Measurements from ENCODE around the gene AGBL3.
"Not testable (repeated sequence)": the region's sequence is repeated elsewhere in the genome, so short reads cannot be mapped to it uniquely, and the experiment has no call there.

The AGBL3 gene

GRCh38 chr7:135168001-135168400 is 181.7 kb downstream of the AGBL3 start:
- no peak for DNase-seq (ENCODE audit: low read depth in 2 of 2)

DNA sequence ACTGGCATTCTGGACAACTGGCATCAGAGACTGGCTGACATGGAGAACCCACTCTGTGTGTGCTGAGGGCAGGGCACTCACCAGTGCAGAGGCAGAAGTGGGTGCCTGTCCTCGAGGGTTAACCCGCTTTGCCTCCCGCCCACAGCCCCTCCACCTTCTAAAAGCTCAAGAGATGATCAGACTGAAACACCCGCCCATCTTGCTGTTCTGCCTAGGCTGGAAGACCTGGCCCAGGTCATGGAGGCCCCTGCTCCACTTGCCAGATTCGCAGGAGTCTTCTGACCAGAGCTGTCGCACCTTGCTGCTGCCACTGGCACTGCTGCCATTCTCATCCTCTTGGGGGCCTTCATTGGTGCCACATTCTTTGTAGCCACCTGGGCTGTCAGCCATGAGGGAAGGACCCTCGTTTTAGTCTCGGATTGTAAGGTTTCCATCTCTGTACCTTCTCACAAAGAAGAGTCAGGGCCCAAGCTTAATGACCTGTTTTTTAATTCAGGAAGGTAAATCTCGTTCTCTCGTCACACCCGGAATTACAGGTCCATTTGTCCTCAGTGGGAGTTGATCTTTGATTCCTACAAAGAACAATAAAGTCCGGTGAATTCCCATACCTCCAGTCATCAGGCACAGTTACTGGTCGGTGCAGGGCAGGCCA is 182.3 kb downstream of the AGBL3 start:
- no peak for DNase-seq (ENCODE audit: low read depth in 2 of 2)

DNA sequence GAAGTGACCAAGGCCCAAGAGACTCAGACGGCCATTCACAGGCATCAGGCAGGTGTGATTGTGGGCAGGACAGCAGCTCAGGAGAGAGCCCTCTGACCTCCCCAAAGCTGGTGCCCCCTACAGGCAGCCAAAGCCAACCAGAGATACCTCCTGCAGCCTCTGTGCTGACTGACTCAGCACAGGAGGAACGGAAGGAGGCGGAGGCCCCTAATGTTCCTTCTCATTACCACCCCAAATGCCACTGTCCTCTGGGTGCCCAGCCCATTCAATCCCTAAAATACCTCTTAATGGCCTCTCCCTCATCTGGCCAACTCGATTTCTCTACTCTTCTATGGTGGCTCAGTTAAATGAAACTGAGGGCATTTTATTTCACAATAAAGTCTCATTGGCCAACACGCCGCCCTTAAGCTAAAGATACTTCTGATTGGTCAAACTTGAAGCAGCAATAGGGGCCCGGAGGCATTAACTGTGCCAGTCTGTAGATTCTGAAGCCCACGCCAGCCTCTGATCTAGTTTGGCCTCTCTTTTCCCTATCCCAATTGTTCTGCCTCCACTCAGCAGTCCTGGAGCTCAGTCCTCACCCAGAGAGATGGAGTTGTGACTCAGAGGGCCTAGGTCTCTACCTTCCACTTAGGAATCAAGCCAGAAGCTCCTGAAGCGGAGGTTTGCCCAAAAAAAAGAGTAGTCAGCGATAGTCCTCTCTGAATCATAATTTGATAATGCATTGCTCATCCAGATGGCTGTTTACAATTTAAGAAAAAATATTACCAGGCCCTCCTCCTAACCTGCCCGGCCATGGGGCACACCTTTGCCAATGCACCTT is 183.0 kb downstream of the AGBL3 start:
- peak; percentile 63 for DNase-seq (ENCODE audit: low read depth in 2 of 2)

DNA sequence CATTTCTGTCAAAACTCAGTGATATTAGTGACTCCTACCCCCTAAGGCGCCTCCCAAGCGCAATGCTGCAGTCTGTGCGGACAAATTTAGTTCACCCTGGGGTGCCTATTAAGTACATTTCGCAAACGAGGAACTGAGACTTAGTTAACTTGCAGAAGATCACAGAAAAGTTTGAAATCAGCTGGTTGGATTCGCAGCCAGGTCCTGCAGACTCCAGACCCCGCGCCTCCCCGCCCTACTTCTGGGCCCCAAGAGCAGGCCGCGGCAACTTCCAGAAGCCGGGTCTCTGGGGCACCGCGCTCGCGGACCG is 183.6 kb downstream of the AGBL3 start:
- DNase-seq (ENCODE audit: low read depth in 2 of 2), result no peak

DNA sequence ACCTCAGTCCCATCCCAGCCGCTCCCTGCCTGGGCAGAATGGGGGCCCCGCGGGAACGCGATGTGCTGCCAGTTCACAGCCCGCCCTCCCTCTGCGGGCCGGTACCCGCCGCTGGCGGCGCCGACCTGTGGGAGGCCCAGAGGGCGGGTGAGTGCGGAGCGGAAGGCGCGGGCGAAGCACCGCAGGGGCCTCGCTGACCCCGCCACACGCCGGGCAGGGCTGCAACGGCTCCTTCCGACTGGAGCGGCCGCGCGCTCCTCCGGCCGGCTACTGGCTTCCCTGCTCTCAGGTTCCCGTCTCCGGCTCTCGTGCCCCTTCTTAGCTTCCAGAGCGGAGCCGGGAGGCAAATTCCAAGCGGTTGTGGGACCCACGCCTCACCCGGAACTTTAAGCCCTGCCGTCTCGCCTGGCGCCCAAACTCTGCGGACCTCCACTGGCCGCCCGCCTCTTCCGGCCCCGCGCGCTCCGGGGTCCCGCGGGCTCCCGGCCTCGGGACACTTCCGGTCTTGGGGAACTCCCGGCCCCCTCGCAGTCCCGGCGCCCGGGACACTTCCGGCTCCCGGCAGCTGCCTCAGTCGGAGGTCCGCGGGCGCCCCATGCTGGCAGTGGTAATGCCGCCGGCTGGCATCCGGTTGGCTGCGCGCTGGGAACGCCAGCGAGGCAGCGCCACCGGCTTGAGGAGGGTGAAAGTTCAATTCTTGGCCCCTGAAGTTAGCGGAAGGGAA is 184.1 kb downstream of the AGBL3 start, which contains the start of gene CYREN:
Gene CYREN (minus strand): TSS at position 434 of the 724 bp plus-strand sequence. CDS start 1,785 bp downstream, outside the sequence.
- peak; percentile 93 to 94 for DNase-seq (ENCODE audit: low read depth in 2 of 2)

- not testable (repeated sequence) for DNase-seq (ENCODE audit: low read depth in 2 of 2)
Measured at GRCh38 chr7:135170998-135171481, 184.7 kb downstream of the AGBL3 start.

DNA sequence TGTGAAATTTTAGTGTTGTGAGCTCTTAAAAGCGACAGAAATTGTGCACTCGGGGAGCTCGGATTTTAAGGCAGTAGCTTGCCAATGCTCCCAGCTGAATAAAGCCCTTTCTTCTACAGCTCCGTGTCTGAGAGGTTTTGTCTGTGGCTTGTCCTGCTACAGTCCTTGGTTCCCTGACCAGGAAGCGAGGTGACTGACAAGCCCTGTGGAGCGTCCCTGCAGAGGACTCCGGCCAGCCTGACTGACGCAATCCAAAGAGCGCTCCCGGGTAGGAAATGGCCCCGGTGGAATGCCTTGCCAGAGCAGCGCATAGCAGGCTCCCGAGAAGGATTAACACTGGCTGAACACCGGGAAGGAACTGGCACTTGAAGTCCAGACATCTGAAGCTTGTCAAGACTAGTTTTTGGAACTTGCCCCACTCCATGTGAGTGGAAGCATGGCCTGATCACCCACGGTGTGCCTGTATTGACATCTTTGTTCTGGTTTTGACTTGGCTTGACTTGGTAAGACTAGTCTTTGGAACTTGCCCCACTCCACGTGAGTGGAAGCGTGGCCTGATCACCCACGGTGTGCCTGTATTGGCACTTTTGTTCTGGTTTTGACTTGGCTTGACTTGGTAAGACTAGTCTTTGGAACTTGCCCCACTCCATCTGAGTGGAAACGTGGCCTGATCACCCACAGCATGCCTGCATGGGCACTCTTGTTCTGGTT is 185.4 kb downstream of the AGBL3 start:
- not testable (repeated sequence) for DNase-seq (ENCODE audit: low read depth in 2 of 2)

DNA sequence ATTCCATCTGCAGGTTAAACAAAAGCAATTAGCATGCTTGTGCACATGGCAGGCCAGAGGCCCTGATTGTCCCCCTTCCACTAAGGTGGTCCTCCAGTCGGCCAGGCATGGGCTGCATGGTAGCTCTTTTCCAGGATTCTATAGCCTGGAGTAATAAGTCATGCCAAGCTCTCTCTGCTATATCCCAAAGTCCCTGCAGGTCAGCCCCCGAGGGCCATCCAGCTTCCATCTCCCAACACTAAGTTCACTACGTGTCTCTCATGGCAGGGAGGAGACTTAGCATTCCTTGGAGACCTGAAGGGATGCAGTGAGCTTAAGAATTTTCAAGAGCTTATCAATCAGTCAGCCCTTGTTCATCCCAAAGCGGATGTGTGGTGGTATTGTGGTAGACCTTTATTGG is 187.6 kb downstream of the AGBL3 start:
- not testable (repeated sequence) for DNase-seq (ENCODE audit: low read depth in 2 of 2)

GRCh38 chr7:135174941-135175340 is 188.6 kb downstream of the AGBL3 start:
- no peak for DNase-seq (ENCODE audit: low read depth in 2 of 2)

GRCh38 chr7:135175931-135176330 is 189.6 kb downstream of the AGBL3 start:
- DNase-seq (ENCODE audit: low read depth in 2 of 2), result no peak

DNA sequence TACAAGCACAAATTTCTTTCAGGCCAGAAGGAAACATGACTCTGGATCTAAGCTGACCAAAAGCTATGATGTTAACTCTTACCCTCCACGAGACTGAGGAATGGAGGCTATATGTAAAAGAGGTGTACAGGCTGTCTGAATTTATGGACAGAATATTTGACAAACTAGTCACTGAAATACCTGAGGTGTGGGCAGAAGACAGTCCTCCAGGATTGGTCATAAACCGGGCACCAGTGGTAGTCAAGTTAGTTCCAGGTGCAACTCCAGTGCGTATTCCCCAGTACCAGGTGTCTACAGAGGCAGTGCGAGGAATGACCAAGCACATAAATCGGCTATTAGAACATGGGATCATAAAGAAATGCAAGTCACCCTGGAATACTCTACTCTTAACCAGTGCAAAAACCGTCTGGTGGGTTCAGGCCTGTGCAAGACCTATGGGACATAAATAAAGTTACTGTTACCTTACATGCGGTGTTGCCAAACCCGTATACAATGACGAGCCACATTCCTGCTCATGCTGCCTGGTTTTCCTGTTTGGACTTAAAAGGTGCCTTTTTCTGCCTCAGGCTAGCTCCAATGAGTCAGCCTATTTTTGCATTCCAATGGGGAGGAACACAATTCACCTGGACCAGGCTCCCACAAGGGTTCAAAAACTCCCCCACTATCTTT is 190.9 kb downstream of the AGBL3 start:
- no peak for DNase-seq (ENCODE audit: low read depth in 2 of 2)

- DNase-seq (ENCODE audit: low read depth in 2 of 2), result no peak
Measured at GRCh38 chr7:135178364-135178763, 192.1 kb downstream of the AGBL3 start.

DNA sequence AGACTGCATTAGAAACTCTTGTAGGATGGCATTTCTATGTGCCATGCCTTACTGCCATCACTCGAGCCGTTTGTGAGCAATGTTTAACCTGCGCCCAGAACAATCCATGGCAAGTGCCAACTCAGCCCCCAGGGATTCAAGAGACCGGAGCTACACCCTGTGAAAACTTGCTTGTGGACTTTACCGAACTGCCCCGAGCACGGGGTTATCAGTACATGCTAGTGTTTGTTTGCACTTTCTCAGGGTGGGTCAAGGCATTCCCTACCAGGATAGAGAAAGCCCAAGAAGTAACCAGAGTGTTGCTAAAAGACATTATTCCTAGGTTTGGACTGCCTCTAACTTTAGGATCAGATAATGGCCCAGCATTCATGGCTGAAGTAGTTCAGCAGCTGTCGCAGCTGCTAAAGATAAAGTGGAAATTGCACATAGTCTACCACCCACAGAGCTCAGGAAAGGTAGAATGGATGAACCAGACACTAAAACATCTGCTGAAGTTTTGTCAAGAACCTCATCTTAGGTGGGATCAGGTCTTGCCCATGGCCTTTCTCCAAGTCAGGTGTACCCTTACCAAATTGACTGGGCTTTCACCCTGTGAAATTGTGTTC is 193.1 kb downstream of the AGBL3 start:
- no peak for DNase-seq (ENCODE audit: low read depth in 2 of 2)

DNA sequence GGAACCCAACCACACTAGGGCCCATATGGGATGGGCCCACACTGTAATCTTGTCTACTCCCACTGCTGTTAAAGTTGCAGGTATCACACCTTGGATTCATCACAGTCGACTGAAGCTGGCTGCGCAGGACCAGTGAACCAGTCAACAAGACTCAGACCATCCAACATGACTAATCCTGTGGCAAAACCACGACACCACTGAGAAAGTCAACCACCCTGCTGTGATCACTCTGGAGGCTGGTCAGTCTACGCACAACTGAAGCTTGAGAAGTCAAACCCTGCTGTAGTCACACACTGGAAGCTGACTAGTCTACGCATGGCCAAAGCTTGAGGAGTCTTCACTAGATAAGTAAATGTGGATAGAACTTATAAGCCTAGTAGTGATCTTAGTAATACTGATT is 193.8 kb downstream of the AGBL3 start:
- DNase-seq (ENCODE audit: low read depth in 2 of 2), result no peak

- no peak for DNase-seq (ENCODE audit: low read depth in 2 of 2)
Measured at GRCh38 chr7:135181261-135181928, 195.1 kb downstream of the AGBL3 start.

GRCh38 chr7:135181929-135182678 is 195.8 kb downstream of the AGBL3 start:
- no peak for DNase-seq (ENCODE audit: low read depth in 2 of 2)

DNA sequence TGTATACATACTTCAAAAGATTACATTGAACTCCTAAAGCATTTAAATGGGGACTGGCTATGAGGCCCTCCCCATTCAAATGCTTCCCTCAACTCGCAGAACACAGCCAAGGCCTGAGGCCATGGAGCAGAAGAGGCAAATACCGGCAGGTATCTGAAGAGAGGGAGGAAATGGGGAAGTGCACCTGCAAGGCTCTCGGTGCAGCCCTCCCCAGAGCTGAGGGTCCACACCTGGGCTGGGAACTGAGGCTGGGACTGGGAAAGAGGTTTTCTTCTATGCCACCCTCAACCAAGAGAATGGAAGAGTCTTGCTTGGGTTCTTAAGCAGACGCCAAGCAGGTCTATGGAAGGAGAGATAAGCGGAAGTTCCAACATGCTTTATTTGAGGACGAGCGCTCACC is 197.2 kb downstream of the AGBL3 start:
- DNase-seq (ENCODE audit: low read depth in 2 of 2), result no peak

- DNase-seq (ENCODE audit: low read depth in 2 of 2), result no peak
Measured at GRCh38 chr7:135184254-135184841, 198.0 kb downstream of the AGBL3 start.
